PFSK-1 (cell line): ENCODE measurements around the gene IL15RA.

Experiments used
- FOXP2 ChIP-seq: optimal IDR thresholded peaks from 2 replicates; pipeline ENCODE3; 2011; ENCODE audit warnings: borderline replicate concordance, control low read depth, inconsistent platforms; ENCODE audit not compliant: insufficient read depth; ENCODE audit errors: extremely low read length, extremely low read depth
- POLR2AphosphoS5 ChIP-seq: IDR thresholded peaks from 2 replicates; pipeline ENCODE4 v1.6.1; 2012; ENCODE audit warnings: low read depth, mild to moderate bottlenecking, control low read depth, low read length, moderate library complexity
- SIN3A ChIP-seq: IDR thresholded peaks from 2 replicates; pipeline ENCODE4 v1.6.1; 2012; ENCODE audit warnings: mild to moderate bottlenecking, low read length, moderate library complexity, borderline replicate concordance; ENCODE audit not compliant: insufficient read depth
- TAF1 ChIP-seq: IDR thresholded peaks from 2 replicates; pipeline ENCODE4 v1.6.1; 2012; ENCODE audit warnings: low read length, control low read depth, borderline replicate concordance; ENCODE audit not compliant: insufficient read depth
- TF ChIP-seq, protein P1 (sequence below), 2 experiments: IDR thresholded peaks; 2 replicates each; pipeline versions ENCODE4 v1.6.1 to v1.8.0; 2011 to 2012; ENCODE audit warnings: low read depth in 2 of 2, low read length in 2 of 2, control low read depth in 1 of 2, inconsistent platforms in 1 of 2, mild to moderate bottlenecking in 1 of 2, moderate library complexity in 1 of 2; ENCODE audit not compliant: insufficient read depth in 1 of 2

The IL15RA gene

GRCh38 chr10:5970527-5970926 lies 6.8 kb downstream of the IL15RA start:
- TF ChIP-seq SIN3A (no peak), POLR2AphosphoS5 (no peak), TAF1 (no peak), FOXP2 (no peak)
- TF ChIP-seq, protein P1, sequence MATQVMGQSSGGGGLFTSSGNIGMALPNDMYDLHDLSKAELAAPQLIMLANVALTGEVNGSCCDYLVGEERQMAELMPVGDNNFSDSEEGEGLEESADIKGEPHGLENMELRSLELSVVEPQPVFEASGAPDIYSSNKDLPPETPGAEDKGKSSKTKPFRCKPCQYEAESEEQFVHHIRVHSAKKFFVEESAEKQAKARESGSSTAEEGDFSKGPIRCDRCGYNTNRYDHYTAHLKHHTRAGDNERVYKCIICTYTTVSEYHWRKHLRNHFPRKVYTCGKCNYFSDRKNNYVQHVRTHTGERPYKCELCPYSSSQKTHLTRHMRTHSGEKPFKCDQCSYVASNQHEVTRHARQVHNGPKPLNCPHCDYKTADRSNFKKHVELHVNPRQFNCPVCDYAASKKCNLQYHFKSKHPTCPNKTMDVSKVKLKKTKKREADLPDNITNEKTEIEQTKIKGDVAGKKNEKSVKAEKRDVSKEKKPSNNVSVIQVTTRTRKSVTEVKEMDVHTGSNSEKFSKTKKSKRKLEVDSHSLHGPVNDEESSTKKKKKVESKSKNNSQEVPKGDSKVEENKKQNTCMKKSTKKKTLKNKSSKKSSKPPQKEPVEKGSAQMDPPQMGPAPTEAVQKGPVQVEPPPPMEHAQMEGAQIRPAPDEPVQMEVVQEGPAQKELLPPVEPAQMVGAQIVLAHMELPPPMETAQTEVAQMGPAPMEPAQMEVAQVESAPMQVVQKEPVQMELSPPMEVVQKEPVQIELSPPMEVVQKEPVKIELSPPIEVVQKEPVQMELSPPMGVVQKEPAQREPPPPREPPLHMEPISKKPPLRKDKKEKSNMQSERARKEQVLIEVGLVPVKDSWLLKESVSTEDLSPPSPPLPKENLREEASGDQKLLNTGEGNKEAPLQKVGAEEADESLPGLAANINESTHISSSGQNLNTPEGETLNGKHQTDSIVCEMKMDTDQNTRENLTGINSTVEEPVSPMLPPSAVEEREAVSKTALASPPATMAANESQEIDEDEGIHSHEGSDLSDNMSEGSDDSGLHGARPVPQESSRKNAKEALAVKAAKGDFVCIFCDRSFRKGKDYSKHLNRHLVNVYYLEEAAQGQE (IDR thresholded peaks at IDR 0.05; ENCODE audit: insufficient read depth in 1 of 2, low read depth in 2 of 2, low read length in 2 of 2) = no peak

- TF ChIP-seq FOXP2 (no peak), TAF1 (no peak), SIN3A (no peak), POLR2AphosphoS5 (no peak)
- TF ChIP-seq, protein P1 (IDR thresholded peaks at IDR 0.05; ENCODE audit: insufficient read depth in 1 of 2, low read depth in 2 of 2, low read length in 2 of 2) = no peak
These were observed 7.3 kb downstream of the IL15RA start for GRCh38 chr10:5970066-5970465.

DNA sequence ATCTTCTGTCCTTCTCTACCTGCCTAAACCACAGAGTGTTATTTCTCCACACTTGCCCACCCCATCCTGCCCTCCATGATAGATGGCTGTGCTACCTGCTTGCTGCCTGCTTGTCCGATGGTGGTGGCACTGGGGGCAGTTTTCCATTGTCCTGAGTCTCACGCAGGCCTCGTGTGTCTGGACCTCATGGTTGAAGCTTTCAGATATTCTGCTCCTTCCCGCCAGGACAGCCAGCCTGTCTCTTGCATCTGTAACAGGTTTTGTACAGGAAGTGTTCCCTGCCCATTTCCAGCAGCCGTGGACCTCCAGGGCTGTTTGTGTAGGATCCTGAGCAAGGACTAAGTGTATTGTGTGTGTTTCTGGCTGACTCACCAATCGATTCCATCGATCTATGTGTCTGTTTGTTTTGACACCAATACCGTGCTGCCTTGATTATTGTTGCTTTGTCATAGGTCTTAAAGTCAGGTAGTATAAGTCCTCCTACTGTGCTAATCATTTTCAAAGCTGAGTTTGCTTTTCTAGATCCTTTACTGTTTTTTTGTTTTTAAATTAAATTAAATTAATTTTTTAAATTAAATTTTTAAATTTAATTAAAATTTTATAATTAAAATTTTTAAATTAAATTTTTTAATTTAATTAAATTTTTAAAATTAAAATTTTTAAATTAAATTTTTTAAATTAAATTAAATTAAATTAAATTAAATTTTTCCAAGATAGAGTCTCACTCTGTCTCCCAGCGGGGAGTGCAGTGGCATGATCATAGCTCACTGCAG lies 8.5 kb downstream of the IL15RA start:
- TF ChIP-seq, protein P1 (IDR thresholded peaks at IDR 0.05; ENCODE audit: insufficient read depth in 1 of 2, low read depth in 2 of 2, low read length in 2 of 2) = no peak
- TF ChIP-seq FOXP2 (no peak), POLR2AphosphoS5 (no peak), SIN3A (no peak), TAF1 (no peak)

DNA sequence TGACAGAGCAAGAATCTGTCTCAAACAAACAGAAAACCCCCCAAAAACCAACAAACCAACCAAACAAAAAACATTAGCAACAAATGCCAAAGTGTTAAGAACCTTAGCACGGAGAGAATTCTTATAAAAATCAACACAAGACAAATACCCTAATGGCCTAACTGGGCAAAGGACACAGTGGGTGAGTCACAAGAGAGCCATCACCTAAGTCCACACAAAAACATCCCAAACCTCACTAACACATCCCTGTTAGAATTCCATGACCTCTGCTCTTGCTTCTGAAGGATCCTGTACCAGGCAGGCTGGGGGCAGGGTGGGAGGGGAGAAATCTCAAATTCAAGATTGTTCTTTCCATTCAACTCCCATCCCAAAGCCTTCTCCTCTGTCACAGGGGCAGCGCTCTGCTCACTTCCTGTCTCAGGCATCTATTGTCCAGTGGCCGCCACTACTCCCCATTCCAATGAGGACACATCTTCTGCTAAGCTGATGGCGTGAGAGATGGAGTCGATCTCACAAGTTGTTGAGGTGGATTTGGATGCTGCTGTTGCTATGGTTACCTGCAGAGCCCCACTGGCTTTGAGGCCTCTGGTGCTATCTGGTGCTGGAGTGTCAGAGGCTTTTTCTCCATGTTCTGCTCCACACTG lies 9.2 kb downstream of the IL15RA start:
- no peak for TF ChIP-seq POLR2AphosphoS5
- no peak for TF ChIP-seq FOXP2
- TF ChIP-seq, protein P1 (IDR thresholded peaks at IDR 0.05; ENCODE audit: insufficient read depth in 1 of 2, low read depth in 2 of 2, low read length in 2 of 2) = no peak
- no peak for TF ChIP-seq TAF1
- no peak for TF ChIP-seq SIN3A
